ENCODE measurements around the gene MAT2A. TPM values are rescaled to one million over a fixed set of nuclear protein-coding genes. Genes with fewer than 3 reads are reported as not detected.

MAT2A gene
- total and polyA plus RNA-seq, 2 experiments from 2014 or later: 202 to 379 TPM

DNA sequence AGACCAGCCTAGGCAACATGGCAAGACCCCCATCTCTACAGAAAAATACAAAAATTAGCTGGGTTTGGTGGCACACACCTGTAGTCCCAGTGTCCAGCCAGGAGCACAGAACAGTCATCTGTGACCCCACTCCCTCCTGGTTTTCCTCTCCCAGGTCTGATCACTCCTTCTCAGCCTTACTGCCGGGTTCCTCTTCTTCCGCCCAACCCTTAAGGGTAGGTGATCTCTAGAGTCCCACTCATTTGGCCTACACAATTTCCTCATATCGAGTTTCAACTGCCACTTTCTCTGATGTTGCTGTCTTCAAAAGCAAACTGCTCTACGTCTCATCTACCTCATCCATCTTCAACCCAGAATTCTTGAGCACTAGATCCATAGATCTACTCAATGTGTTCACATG lies 13.4 kb upstream of the MAT2A start:
- Histone ChIP-seq H3K9me2 (replicated peaks; ENCODE audit: insufficient read depth) (no peaks in the 10 kb centered on the region), H3K9me3 (ENCODE audit: low read depth) (no peaks in the 10 kb centered on the region), H3K4me3 (no peak overlapping the region), H3K4me1 (ENCODE audit: insufficient read depth) (peaks cover 24% of the 10 kb centered on the region), H3K79me2 (no peaks in the 10 kb centered on the region), H3K27ac (peak overlapping the region; percentile 65), H3K4me2 (no peak overlapping the region), H3K36me3 (replicated peaks; ENCODE audit: insufficient read depth, low read depth) (no peaks in the 10 kb centered on the region), H2AFZ (no peak overlapping the region), H3K27me3 (no peaks in the 10 kb centered on the region), H4K20me1 (ENCODE audit: insufficient read depth, poor library complexity, severe bottlenecking) (no peaks in the 10 kb centered on the region)
- no peak for DNase-seq (ENCODE audit: low spot score)
- TF ChIP-seq CTCF (IDR thresholded peaks at IDR 0.05; ENCODE audit: poor library complexity) (no peak), EZH2 (IDR thresholded peaks at IDR 0.05; ENCODE audit: borderline replicate concordance) (no peak)
- WGBS (ENCODE audit: low lambda C conversion rate, missing lambda C conversion rate): 94% methylated on average over 4 of the region's 4 CpGs

DNA sequence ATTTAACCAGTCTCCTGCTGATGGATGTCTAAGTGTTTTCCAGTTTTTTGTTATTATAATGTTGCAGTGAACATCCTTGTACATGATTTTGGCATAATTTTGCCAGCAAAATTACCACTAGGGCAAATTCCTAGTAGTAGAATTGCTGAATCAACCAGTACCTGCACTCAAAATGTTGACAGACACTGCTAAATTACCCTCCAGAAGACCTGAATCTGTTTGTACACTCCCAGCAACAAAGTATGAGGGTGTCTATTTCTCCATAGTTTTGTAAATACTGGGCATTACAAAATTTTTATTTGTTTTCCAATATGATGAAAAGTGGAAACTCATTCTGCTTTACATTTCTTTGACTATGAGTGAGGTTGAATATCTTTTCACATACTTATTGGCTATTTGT lies 11.2 kb upstream of the MAT2A start:
- Histone ChIP-seq H3K36me3 (replicated peaks; ENCODE audit: insufficient read depth, low read depth) (no peaks in the 10 kb centered on the region), H3K4me1 (ENCODE audit: insufficient read depth) (peaks cover 24% of the 10 kb centered on the region)

DNA sequence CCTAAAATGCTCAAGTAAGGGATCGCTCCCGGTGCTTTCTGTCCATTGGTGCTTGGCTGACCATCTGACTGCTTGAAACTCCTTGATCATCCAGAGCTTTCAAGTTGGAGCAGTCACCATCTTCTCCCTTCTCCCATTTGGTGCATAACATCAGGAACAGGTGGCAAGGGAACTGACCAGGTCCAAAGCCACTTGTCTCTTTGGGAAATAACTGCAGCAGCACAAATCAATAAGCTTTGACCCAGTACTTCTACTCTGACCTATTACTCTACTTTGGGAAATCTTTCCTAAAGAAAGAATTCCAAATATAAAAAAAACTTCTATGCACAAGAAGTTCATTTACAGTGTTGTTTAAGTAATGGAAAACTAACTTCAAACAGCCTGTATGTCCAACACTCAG lies 10.6 kb upstream of the MAT2A start:
- Histone ChIP-seq H3K36me3 (replicated peaks; ENCODE audit: insufficient read depth, low read depth) (no peaks in the 10 kb centered on the region), H3K27me3 (no peaks in the 10 kb centered on the region), H4K20me1 (ENCODE audit: insufficient read depth, poor library complexity, severe bottlenecking) (no peaks in the 10 kb centered on the region), H3K79me2 (no peaks in the 10 kb centered on the region), H3K4me1 (ENCODE audit: insufficient read depth) (peaks cover 21% of the 10 kb centered on the region), H3K4me3 (no peak overlapping the region), H3K27ac (no peak overlapping the region), H3K9me3 (ENCODE audit: low read depth) (no peaks in the 10 kb centered on the region), H3K4me2 (no peak overlapping the region), H3K9me2 (replicated peaks; ENCODE audit: insufficient read depth) (no peaks in the 10 kb centered on the region), H2AFZ (no peak overlapping the region)
- 90% methylated on average over 2 of the region's 2 CpGs for WGBS (ENCODE audit: low lambda C conversion rate, missing lambda C conversion rate)
- TF ChIP-seq EZH2phosphoT487 (IDR thresholded peaks at IDR 0.05; ENCODE audit: low read depth, severe bottlenecking, unreplicated experiment): no peak
- TF ChIP-seq EZH2 (IDR thresholded peaks at IDR 0.05; ENCODE audit: borderline replicate concordance): no peak
- no peak for TF ChIP-seq CTCF (IDR thresholded peaks at IDR 0.05; ENCODE audit: poor library complexity)
- no peak for DNase-seq (ENCODE audit: low spot score)

More for the DNA sequence above, 11.2 kb upstream of the MAT2A start:
- TF ChIP-seq CTCF (IDR thresholded peaks at IDR 0.05; ENCODE audit: poor library complexity) (no peak), EZH2 (IDR thresholded peaks at IDR 0.05; ENCODE audit: borderline replicate concordance) (no peak), EZH2phosphoT487 (IDR thresholded peaks at IDR 0.05; ENCODE audit: low read depth, severe bottlenecking, unreplicated experiment) (no peak)
- H2AFZ ChIP-seq: no peak overlapping the region
- H3K4me2 ChIP-seq: no peak overlapping the region
- H3K9me3 ChIP-seq (ENCODE audit: low read depth): no peaks in the 10 kb centered on the region
- H3K9me2 ChIP-seq (replicated peaks; ENCODE audit: insufficient read depth): no peaks in the 10 kb centered on the region
- H3K4me3 ChIP-seq: no peak overlapping the region
- no peak for DNase-seq (ENCODE audit: low spot score)
- H3K27me3 ChIP-seq: no peaks in the 10 kb centered on the region
- H3K79me2 ChIP-seq: no peaks in the 10 kb centered on the region
- no peaks in the 10 kb centered on the region for H4K20me1 ChIP-seq (ENCODE audit: insufficient read depth, poor library complexity, severe bottlenecking)
- no peak overlapping the region for H3K27ac ChIP-seq

DNA sequence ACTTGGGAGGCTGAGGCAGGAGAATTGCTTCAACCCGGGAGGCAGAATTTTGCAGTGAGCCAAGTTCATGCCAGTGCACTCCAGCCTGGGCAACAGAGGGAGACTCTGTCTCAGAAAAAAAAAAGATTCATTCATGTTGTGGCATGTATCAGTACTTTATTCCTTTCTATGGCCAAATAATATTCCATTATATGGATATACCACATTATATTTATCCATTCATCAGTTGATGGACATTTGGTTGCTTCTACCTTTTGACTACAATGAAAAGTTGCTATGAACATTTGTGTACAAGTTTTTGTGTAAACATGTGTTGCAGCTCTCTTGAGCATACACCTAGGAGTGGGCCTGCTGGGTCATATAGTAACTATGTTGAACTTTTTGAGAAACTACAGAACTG lies 9.2 kb upstream of the MAT2A start:
- Histone ChIP-seq H3K27me3 (no peaks in the 10 kb centered on the region), H3K4me1 (ENCODE audit: insufficient read depth) (peaks cover 6% of the 10 kb centered on the region), H3K9me3 (ENCODE audit: low read depth) (no peaks in the 10 kb centered on the region), H3K27ac (no peak overlapping the region), H3K4me2 (no peak overlapping the region), H2AFZ (no peak overlapping the region), H3K9me2 (replicated peaks; ENCODE audit: insufficient read depth) (no peaks in the 10 kb centered on the region), H3K79me2 (no peaks in the 10 kb centered on the region), H3K4me3 (no peak overlapping the region), H3K36me3 (replicated peaks; ENCODE audit: insufficient read depth, low read depth) (no peaks in the 10 kb centered on the region), H4K20me1 (ENCODE audit: insufficient read depth, poor library complexity, severe bottlenecking) (no peaks in the 10 kb centered on the region)
- no peak for DNase-seq (ENCODE audit: low spot score)
- TF ChIP-seq EZH2 (IDR thresholded peaks at IDR 0.05; ENCODE audit: borderline replicate concordance): no peak
- TF ChIP-seq CTCF (IDR thresholded peaks at IDR 0.05; ENCODE audit: poor library complexity): no peak
- TF ChIP-seq EZH2phosphoT487 (IDR thresholded peaks at IDR 0.05; ENCODE audit: low read depth, severe bottlenecking, unreplicated experiment): no peak
- 100% methylated on average over 1 of the region's 1 CpG for WGBS (ENCODE audit: low lambda C conversion rate, missing lambda C conversion rate)
